DND-41 (cell line): Measurements from ENCODE around the gene XAGE2.

Source experiments
- CTCF ChIP-seq: IDR thresholded peaks from 2 replicates; pipeline ENCODE4 v1.5.1; 2012; ENCODE audit warnings: borderline replicate concordance, low read length, moderate library complexity, mild to moderate bottlenecking; ENCODE audit not compliant: poor library complexity, severe bottlenecking; ENCODE audit errors: extremely low read depth
- EZH2 ChIP-seq: IDR thresholded peaks from 3 replicates; pipeline ENCODE4 v1.6.1; 2012; ENCODE audit warnings: borderline replicate concordance, low read depth, mild to moderate bottlenecking, moderate library complexity, low read length, inconsistent platforms; ENCODE audit not compliant: severe bottlenecking

GRCh38 chrX:52349681-52350080, 19.1 kb upstream of the XAGE2 start:
- no peak for TF ChIP-seq EZH2
- no peak for TF ChIP-seq CTCF
